GM19351 (cell line): ENCODE results near the gene ALDH1A3.

Experiments used
- ATAC-seq: cut with Tn5 transposase; IDR thresholded peaks from one replicate; pipeline ENCODE4 v1.9.1; 2021; ENCODE audit warnings: mild to moderate bottlenecking, moderate library complexity; ENCODE audit not compliant: unreplicated experiment

ALDH1A3 gene

GRCh38 chr15:100858294-100858693, 21.3 kb upstream of the ALDH1A3 start:
- ATAC-seq: no peak

- ATAC-seq: no peak
These were observed 19.4 kb upstream of the ALDH1A3 start for GRCh38 chr15:100859970-100860828.

GRCh38 chr15:100860829-100861510, 18.7 kb upstream of the ALDH1A3 start:
- ATAC-seq: no peak

- no peak for ATAC-seq
These were observed 18.1 kb upstream of the ALDH1A3 start for GRCh38 chr15:100861511-100861991.

- ATAC-seq: no peak
These were observed 17.5 kb upstream of the ALDH1A3 start for GRCh38 chr15:100862162-100862561.

GRCh38 chr15:100863075-100863795, 16.4 kb upstream of the ALDH1A3 start:
- ATAC-seq: no peak

GRCh38 chr15:100863796-100864267, 15.8 kb upstream of the ALDH1A3 start:
- no peak for ATAC-seq

GRCh38 chr15:100866386-100867330, 13.0 kb upstream of the ALDH1A3 start:
- ATAC-seq: no peak

GRCh38 chr15:100867433-100867832, 12.2 kb upstream of the ALDH1A3 start:
- no peak for ATAC-seq

- ATAC-seq: no peak
These were observed 10.3 kb upstream of the ALDH1A3 start for GRCh38 chr15:100869151-100869999.

- ATAC-seq: peak; percentile 79
These were observed 6.5 kb upstream of the ALDH1A3 start for GRCh38 chr15:100873029-100873677.

GRCh38 chr15:100875495-100875894, 4.1 kb upstream of the ALDH1A3 start:
- no peak for ATAC-seq

- ATAC-seq: no peak
These were observed 3.7 kb upstream of the ALDH1A3 start for GRCh38 chr15:100875976-100876375.

- ATAC-seq: no peak
These were observed 2.1 kb upstream of the ALDH1A3 start for GRCh38 chr15:100877551-100877950.

- no peak for ATAC-seq
These were observed 1.5 kb upstream of the ALDH1A3 start for GRCh38 chr15:100878130-100878529.

GRCh38 chr15:100878648-100879047, 983 bp upstream of the ALDH1A3 start:
- ATAC-seq: no peak

- peak; percentile 39 for ATAC-seq
These were observed 569 bp upstream of the ALDH1A3 start for GRCh38 chr15:100879061-100879463.

GRCh38 chr15:100880139-100880896, 687 bp downstream of the ALDH1A3 start:
- ATAC-seq: no peak
